ENCODE data around the gene FHOD3. TPM values are rescaled to one million over a fixed set of nuclear protein-coding genes. Genes with fewer than 3 reads are reported as not detected.
"Not testable (repeated sequence)": the region's sequence is repeated elsewhere in the genome, so short reads cannot be mapped to it uniquely, and the experiment has no call there.

FHOD3 gene
- polyA plus RNA-seq, 1 donor: 42.9 TPM

DNA sequence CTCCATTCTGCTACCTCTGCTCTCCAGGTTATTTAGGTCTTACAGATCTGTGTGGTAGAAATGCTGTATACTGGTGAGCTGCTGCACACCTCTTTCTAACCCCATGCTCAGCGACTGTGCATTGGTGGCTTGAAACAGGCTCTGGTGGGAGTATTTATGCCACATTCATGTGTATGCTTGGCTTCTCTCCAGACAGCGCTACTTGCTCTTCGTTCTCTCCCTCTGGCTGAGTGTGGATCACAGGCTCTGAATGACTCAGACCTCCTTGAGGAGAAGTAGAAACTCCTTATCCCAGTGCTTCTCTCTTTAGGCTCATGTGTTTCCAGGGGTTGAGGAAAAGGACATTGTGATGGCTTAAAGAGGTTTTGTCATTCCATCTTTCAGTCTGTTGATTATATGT lies 54.9 kb downstream of the FHOD3 start:
- DNase-seq: no peak

DNA sequence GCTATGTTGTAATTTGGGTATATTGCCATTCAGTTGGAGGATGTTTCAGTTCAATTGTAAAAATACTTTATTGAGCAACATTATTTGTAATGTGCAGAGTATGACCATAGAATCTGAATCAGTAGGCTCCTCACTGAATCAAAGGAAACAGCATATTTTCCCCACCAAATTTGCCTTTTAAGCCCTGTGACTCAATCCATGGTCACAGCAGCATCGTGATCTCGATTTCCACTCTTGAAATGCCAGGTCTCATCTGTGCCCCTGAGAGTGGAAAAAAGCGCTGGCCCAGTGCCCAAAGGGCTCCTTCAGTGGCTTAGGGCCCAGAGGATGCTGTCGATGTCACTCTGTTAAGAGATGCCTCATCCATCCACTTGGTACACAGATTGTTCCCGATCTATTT lies 57.5 kb downstream of the FHOD3 start:
- DNase-seq: no peak

DNA sequence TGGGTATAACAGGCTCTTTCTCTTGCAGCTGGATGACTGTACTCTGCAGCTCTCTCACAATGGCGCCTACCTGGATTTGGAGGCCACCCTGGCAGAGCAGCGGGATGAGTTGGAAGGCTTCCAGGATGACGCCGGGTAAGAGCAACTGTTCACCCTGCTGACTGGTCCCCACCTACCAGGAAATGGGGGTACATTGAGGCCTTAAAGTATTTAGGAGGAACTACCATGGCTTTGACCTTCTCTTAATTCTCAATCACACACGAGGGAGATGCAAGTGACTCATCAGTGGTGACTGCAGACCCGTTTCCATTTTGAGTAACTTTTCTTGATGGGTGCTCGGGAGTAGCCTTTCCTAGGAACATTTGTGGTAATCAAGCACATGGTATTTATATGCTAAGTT lies 58.0 kb downstream of the FHOD3 start:
- DNase-seq: no peak

DNA sequence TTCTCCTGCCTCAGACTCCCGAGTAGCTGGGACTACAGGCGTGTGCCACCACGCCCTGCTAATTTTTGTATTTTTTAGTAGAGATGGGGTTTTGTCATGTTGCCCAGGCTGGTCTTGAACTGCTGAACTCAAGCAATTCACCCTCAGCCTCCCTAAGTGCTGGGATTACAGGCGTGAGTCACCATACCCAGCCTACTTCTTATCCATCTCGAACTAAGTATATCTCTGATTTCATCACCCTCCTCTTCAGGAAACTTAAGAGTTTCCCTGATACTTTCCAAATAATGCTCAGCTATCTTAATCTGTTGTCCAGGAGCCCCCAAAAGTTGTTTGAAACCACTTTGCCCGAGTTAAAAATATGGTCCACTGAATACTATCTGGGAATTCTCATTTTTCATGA lies 59.2 kb downstream of the FHOD3 start:
- not testable (repeated sequence) for DNase-seq

DNA sequence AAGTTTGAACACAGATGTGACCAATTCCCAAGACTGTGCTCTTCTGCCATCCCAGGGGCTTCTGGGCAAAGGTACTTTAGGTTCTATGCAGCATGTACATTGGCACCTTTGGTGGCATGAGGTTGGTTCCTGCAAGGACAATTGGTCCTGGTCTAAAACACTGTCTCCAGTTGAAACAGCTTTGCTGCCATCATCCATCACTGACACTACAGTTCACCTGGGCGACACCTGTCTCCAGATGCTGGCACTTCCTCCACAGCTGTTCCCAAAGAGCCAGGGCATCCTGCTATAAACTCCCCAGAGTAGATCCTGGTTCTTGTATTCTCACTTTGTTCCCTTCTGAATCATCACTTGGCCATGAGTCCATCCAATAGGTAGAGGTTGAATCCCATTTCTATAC lies 60.6 kb downstream of the FHOD3 start:
- DNase-seq: no peak

DNA sequence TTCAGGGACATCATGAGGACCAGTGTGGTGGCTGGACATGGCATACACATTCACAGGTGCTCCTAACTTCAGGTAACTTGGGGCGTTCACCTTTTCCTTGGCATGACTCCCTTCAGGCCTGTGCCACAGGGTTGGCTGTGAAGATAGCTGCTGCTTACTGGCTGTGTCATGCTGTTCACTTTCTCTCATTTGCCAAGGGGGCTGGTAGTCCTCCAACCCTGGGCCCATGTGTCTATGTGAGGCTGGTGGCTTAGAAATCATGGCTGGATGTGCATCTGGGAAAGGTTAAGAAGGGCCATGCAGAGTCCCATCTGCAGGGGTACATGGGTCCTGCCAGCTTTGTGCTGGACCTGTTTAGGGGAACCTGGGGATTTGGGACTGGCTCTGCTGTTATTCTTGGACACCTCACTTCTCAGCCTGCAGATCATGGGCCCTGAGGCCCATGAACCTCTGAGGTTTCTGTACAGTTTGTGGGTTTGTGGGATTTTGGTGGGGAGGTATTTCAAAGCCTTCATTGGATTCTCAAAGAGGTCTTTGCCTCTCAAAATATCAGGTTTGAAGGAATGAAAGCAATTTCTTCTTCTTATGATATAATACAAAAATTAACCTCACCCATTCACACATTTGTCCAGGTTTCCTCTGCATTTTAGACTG lies 62.9 kb downstream of the FHOD3 start:
- no peak for DNase-seq

DNA sequence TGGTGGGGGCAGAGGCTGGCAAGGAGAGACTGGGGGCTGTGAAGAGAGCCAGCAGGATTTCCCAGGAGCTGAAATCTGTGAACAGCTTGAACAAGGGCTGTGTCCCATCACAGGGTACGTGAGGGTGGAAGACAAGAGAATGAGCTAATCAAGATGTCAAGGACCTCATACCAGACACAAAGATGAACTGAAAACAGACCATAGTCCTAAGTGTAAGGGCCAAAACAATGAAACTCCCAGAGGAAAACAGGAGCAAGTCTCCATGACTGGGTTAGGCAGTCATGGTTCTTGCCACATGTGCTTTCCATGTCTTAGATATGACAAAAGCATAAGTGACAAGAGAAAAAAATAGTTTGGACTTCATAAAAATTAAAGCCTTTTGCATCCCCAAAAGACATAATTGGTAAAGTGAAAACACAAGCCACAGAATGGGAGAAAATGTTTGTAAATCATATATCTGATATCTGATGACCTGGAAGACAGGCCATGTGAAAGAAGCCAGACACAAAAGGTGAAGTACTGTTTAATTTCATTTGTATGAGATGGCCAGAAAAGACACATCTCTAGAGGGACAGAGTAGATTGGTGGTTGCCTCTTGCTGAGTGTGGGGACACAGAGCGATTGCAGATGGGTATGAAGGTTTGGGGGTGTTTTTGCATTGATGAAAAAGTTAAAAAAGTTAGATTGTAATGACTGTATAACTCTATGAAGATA lies 67.6 kb downstream of the FHOD3 start:
- no peak for DNase-seq

DNA sequence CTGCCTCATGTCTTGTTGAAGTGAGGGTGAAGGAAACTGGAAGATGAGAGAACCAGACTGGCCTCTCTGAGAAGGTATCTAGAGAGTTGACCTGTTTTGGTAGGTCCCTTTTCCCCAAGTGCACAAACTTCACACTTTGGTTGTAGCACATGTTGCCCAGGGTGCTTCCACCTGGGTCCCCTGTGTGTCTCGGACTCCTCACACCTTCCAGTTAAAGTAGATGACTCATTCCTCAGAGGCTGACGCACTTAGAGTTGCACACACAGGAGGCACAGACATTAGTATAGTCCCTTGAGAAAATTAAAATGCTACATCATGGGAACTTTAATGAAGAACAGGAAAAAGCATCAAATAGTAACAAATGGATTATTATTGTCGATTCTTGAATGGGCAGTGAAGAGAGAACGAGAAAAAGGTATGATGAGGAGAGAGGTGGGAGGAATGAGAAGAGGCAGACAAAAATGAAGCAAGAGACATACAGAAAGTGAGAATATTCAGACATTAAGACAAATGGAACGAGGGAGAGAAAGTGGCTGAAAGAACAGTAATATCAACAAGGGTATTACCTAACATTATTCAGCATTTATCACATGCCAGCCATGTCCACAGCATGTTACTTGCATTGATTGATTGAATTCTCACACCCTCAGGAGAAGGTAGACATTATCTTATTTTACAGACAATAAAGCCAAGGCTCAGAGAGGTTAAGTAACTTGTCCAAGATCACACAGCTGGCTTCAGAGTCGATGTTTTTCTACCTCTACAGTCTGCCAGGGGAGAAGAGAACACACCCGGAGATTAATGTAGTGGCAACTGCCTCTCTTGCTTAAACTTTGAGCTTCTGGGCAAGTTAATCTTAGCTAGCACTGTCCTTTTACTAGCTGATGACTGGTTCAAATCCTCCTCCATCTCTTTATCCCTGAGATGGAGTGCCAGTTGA lies 68.6 kb downstream of the FHOD3 start:
- DNase-seq: no peak

DNA sequence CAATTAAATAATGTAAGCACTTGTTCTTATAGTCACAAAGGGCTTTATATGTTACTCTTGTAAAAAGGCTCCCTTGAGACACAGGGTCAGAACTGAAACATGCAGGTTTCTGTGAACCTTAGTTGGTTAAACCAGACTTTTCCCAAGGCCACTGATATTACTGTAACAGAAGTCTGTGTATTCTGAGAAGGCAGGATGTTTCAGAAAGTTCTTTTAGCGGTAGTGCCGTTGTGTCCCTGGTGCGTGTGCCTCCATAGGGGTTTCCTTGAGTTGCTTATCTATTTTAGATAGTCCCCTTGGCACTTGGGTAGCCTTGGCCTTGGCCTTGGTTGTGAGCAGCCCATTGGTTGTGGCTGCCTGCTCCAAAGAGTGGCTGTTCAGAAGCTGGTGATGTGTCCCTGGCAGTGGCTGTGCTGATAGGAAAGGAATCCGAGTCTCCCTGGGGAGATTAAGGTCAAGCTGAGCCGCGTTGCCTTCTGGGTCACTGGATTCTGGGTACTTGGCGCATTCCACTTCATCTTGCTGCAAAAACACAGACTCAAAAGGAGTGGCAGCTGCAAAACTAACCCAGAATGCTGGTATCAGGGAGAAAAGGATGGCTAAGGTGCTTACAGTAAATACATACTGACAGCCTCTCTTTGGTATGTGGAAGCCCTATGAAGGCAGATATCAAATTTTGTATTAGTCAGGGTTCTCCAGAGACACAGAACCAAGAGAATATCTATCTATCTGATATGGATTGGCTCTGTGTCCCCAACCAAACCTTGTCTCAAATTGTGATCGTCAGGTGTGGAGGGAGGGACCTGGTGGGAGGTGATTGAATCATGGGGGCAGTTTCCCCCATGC lies 69.7 kb downstream of the FHOD3 start:
- no peak for DNase-seq

DNA sequence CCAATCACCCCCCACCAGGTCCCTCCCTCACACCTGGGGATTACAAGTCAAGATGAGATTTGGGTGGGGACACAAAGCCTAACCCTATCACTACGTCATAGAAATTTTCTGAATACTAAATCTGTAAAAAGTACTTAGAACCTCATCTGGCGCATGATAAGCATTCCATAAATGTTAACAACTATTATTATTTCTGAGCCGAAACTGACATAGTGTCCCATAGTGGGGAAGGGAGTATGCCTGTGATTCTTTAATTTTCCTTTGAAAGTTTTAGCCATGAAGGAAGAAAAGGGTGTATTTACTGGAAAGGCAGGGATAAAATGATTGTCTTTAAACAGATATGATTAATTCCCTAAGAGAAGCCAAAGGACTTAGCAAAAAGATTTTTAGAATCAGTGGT lies 71.4 kb downstream of the FHOD3 start:
- no peak for DNase-seq

DNA sequence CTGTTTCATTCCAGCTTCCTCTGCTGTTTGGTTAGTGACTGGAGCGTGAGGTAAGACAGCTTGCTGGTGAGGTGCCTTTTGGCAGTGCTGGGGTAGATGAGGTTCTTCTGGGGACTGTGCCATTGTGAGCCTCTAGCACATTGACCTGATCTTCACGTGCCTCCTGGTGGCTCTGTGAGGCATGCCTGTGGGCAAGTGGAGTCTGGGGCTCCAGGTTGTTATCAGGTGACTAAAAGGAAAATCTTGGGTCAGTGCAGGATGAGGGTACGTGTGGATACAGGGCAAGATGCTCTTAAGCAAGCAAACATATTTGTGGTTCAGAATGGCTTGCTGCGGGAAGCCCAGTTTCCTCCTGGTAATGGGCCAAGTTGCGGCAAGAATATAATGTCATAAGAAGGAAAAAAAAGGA lies 75.4 kb downstream of the FHOD3 start:
- DNase-seq: no peak

DNA sequence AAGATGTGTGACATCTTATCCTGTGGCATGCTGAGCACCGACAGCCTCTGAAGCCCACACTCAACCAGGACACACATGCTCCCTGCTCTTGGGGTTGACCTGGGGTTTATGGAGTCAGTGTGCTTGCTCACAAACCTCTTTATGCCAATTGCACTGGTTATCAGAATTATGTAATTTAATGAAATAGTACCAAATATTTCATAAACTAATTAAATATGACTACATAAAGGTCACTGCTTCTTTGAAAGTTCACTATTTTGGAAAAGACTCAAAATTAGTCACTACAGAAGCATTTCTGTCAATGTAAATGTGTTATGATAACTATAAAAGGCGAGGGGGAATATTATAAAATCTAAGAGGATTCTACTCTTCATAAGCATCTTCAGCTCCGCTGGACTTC lies 76.7 kb downstream of the FHOD3 start:
- no peak for DNase-seq

DNA sequence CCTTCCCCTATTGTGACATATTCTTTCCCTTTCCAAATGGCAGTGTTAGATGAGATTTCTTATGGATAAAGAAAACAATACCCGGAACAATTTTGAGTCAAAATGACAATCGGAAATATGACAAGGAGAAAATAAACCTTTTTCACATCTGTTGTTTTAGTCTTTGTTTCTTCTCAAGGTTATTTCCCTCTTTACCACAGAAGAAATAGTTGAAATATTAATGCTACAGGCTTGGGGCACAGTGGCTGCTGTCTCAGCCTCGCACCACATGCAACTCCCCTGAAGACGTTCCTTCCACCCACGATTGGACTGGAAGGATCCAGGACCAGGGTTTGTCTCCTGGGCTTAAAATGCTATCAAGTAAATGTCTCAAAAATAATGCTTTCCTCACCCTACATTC lies 77.6 kb downstream of the FHOD3 start:
- DNase-seq: no peak

DNA sequence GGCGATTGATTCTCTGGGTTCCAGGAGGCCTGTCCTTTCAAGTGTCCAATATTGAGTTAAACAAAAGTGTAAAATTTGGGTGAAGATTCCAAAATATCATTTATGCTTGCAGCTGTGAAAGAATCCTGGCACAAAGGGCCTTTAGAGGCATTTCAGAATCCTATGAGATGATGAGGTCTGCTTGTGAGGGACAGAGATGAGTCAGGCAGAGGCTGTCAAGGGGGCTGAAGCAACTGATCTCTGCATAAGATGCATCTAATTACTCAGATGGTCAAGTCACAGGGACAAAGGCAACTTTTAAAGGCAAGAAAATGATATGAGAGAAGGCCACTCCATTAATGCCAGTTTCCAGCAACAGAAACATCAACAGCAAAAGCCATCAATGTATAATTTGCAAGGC lies 78.8 kb downstream of the FHOD3 start:
- DNase-seq: no peak

DNA sequence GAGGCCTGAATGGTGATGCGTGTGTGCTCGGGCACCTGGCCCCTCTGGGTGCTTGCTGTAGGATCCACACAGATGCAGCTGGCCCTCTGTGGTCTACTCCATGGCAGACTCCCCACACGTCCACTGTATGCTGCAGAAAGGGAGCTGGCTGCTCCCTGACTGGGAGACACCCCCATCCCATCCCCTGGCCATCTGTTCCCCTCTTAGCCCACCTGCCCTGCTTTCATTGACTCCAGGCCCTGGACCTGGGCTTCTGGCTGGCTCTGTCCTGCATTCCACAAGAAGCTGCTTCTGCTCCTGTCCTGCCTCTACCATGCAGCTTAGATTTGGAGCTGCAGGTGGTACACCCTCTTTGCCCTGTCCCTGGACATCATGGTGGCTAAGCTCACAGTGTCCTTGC lies 80.1 kb downstream of the FHOD3 start:
- DNase-seq: no peak

DNA sequence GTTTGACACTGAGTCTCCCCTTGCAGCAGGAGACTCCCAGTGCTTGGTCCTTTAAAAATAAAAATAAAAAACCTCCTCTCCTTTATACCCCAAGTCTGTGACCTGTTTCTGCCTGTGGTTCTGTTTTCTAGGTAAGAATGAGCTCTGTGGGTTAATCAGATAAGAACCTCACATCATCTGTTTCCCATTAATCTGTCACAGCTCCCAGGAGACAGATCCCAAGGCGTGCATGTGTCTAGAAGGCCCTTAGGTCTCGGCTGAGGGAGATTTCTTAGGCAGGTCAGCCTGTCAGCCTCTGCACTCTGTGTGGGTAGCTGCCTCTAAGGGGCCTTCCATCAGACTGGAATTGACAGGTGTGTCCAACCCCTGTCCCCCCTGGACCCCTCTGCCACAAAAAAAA lies 80.7 kb downstream of the FHOD3 start:
- DNase-seq: no peak

DNA sequence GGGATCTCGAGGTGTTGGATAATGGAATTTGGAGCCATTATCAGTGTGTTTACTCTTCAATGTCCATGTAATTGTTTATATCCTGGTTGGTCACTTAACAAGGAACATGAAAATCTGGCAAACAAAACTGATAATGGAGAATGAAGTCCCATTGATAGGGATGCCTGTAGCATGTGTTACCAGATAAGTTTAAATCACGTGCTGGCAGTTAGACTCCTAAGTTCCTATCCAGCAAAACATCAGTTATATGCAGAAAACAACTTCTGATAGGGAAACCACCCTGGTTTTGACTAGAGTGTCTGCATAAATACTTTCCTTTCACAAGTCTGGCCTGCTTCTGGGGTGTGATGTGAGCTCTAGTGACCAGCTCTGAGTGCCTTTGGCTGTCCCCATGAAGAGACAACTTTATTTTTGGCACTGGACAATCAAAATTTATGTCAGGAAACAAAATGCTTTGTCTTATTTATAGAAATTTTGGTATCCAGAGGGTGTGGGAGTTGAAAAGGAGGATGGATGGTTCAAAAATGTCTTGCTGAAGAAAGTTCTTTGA lies 82.0 kb downstream of the FHOD3 start:
- DNase-seq: no peak

DNA sequence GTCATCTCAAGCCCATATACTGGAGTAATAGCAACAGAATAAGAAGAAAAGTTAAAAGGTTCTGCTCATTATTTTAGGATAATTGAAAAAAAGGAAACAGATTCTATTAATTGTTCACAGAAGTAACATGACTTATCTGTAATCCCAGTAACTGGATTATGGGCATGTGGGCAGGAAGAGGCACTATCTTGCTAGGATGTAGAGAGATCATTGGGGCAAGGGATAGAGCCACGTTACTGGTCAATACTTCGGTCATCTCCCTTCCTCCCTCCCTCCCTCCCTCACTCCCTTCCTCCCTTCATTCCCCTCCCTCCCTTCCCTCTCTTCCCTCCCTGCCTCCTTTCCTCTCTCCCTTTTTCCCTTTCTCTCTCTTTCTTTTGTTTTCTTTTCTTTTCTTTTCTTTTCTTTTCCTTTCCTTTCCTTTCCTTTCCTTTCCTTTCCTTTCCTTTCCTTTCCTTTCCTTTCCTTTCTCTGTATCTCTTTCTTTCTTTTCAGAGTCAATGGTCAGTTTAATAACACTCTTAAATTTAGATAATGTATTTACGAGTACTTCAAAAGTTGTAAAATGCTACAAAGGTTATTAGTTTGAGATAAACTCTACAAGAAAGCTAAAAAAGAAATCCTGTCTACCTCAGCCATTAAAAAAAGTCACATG lies 82.8 kb downstream of the FHOD3 start:
- DNase-seq: no peak

DNA sequence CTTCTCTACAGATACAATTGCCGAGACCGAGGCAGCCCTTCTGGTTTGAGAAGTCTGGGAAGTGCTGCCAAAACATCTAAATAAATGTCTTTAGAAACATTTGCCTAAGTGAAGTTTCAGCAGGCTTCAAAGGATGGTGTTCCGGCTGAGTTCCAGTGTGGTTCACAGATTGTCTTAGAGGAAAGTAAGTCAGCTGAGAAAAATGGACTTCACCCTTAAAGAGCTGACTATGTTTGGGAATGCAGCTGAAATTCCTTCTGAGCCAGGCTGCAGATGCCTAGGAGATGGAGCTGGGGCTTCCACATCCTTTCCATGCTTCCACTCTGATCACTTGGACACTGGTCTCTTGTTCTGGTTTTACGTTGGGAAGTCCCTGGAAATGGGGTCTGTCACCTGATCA lies 83.6 kb downstream of the FHOD3 start:
- no peak for DNase-seq

DNA sequence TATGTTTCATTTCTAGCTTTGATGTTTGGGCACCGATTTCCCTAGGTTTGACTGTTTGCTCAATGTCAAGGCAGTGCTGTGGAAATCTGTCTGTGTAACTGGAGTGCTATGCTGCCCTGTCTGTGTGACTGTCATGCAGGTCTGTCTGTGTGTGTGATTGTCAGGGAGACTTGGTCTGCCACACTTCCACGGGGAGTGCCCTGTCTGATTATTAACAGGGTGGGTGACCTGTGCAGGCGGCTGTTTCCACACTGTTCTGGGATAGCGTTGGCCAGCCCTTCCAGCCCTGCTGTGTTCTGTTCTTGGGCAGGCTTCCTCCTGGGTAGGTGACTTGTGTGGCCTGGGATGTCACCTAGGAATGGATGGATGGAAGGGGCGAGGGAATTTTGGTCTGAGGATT lies 85.3 kb downstream of the FHOD3 start:
- no peak for DNase-seq

DNA sequence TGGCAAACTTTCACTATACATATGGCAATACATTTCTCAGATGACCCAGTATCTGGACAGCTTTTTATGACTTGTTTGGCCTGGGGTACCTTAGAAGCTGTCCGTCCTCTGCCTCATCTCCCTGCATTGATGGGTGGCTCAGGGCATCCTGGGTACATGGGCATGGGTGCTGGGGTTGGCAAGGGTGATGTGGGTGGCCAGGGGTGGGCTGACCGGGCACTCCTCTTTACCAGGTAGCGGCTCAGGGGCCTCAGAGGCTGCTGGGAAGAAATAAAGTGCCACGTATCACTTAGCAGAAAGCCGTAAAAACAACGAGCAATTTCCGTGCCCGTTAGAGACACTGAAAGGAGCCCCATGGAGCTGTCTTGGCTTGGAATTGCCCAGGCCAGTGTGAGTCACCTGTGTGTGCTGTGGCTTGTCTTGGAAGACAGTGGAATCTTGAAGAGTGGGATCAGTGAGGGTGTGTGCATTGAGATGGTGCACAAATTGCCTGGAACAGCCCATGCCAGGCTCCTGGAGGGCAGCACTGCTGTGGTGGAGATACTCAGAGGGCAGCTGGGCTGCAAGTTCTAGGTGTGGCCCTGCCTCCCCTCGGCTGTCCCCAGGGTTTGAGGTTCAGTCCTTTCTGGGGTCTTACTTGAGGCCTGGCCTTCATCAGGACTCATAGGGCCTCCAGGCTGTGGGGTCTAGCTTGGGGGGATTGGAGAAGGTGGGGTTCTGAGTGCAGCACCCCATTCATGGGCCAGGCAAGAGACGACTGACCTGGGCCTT lies 88.8 kb downstream of the FHOD3 start:
- DNase-seq: no peak
